Spinal cord (tissue), 10 donors: ENCODE results near the gene SLC2A9. TPM values are rescaled to one million over a fixed set of nuclear protein-coding genes. Genes with fewer than 3 reads are reported as not detected.

Experiments
- DNase-seq, 6 donors: peaks; one replicate each; pipeline versions ENCODE4 v3.0.0 to v3.0.0-alpha.2; 2013 to 2015; ENCODE audit warnings: low spot score in 6 of 6, low read depth in 4 of 6
- H3K27ac ChIP-seq: one replicate; pipeline ENCODE4 v1.5.1; 2013; ENCODE audit warnings: low read depth, low read length, control low read depth
- H3K27me3 ChIP-seq: one replicate; pipeline ENCODE4 v1.6.1; 2013; ENCODE audit warnings: low read length; ENCODE audit not compliant: control insufficient read depth, insufficient read depth
- H3K36me3 ChIP-seq: one replicate; pipeline ENCODE4 v1.6.1; 2013; ENCODE audit warnings: low read length; ENCODE audit not compliant: control insufficient read depth, insufficient read depth
- H3K4me1 ChIP-seq: one replicate; pipeline ENCODE4 v1.6.1; 2013; ENCODE audit warnings: low read length; ENCODE audit not compliant: control insufficient read depth, insufficient read depth
- H3K4me3 ChIP-seq: one replicate; pipeline ENCODE4 v1.5.1; 2013; ENCODE audit warnings: low read depth, low read length, control low read depth
- H3K9me3 ChIP-seq: one replicate; pipeline ENCODE4 v1.6.1; 2013; ENCODE audit warnings: low read length; ENCODE audit not compliant: control insufficient read depth, insufficient read depth
- WGBS: methylation state at CpG from one replicate; pipeline ENCODE4 v1.1.5; 2013; ENCODE audit warnings: missing lambda C conversion rate; ENCODE audit not compliant: insufficient coverage; 5-methylcytosine and 5-hydroxymethylcytosine counted together
- polyA plus RNA-seq, 2 donors: library from polyadenylated mRNA; unstranded; fragments of 120-200 nt; gene quantifications; one replicate each; pipeline ENCODE4 v1.2.1, GENCODE V29; 2013; ENCODE audit not compliant: insufficient read length in 2 of 2
- total RNA-seq, 2 donors: library from RNA; depleted of rRNA in 1 of 2; stranded (reverse); fragments of 120-200 nt in 1 of 2; fragments of >200 nt in 1 of 2; gene quantifications; one replicate each; pipeline versions ENCODE4 v1.2.3 to v1.2.4, GENCODE V29; 2013 to 2014
- donor health status: healthy.

Gene SLC2A9
- total and polyA plus RNA-seq, 4 donors, result 2.0 to 4.4 (median 3.7) TPM

DNA sequence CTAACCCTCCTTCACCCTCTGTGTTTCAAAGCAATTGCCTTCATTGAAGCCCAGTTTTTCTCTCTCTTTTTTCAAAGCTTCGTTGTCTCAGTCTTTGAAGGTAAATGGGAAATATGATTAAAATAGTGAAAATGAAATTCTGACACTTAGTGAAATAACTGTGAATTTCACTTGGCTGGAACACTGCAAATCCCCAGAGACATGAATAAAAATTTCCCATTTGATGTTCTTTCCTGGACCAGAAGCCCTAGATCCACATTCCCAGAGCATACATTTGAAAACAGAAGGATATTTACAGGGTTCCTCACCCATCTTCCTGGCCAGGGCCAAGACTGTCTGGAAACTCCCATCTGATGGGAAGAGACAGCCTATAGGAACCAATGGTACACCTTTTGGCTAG, 45.0 kb downstream of the SLC2A9 start:
- Histone ChIP-seq H3K4me1 (peaks cover 8% of the 10 kb centered on the region), H3K4me3 (no peak overlapping the region), H3K9me3 (no peaks in the 10 kb centered on the region), H3K27me3 (no peaks in the 10 kb centered on the region), H3K27ac (no peak overlapping the region), H3K36me3 (no peaks in the 10 kb centered on the region)
- no peak for DNase-seq
- WGBS, result no CpG with 5 or more reads among the region's 1 CpG

DNA sequence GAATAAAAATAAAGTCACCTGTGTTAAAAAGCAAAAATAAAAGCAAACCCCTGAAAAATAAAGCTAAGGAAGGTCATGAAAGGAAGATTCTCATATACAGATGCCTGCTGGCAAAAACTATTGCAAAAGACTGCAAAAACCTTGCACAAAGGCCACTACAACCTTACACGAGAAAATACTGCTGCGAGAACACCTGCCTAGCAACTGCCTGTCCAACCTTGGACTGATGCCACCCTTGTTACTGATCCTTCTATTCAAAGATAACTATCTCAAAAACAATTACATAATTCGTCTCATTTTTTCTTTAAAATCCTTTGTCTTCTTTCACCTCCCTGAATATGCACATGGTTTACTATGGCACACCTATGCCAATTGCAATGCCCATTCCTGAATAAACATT, 49.6 kb downstream of the SLC2A9 start:
- DNase-seq, result no peak
- Histone ChIP-seq H3K4me3 (no peak overlapping the region), H3K27ac (no peak overlapping the region), H3K9me3 (no peaks in the 10 kb centered on the region), H3K27me3 (no peaks in the 10 kb centered on the region), H3K36me3 (no peaks in the 10 kb centered on the region), H3K4me1 (no peaks in the 10 kb centered on the region)
- 76% methylated on average over 3 of the region's 3 CpGs for WGBS

DNA sequence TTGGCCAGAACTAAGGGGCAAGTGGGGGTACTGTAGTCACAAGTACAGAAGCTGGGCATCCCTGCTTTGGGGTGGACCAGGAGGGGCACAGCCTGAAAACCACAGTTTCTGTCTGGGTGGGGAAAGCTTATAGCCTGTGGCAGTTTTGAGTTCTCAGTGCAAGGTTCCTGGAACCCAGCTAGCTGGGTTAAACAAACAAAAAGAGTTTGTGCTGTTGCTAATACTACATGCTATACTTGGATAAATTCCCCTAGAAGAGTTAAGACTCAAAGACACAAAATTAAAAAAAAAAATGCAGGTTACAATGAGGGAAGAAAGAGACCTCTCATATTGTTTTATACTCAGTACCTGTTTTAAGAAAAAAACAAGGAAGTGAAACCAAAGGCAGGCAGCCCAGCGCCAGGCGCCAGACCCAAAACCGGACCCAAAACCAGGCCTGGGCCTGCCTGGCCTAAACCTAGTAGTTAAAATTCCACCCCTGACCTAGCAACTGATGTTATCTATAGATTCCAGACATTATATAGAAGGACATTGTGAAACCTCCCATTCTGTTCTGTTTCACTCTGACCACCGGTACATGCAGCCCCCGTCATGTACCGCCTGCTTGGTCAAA, 50.8 kb downstream of the SLC2A9 start:
- Histone ChIP-seq H3K9me3 (no peaks in the 10 kb centered on the region), H3K4me1 (no peaks in the 10 kb centered on the region), H3K27me3 (no peaks in the 10 kb centered on the region), H3K4me3 (no peak overlapping the region), H3K36me3 (no peaks in the 10 kb centered on the region), H3K27ac (no peak overlapping the region)
- DNase-seq, result no peak
- 70% methylated on average over 2 of the region's 6 CpGs for whole genome bisulfite sequencing

DNA sequence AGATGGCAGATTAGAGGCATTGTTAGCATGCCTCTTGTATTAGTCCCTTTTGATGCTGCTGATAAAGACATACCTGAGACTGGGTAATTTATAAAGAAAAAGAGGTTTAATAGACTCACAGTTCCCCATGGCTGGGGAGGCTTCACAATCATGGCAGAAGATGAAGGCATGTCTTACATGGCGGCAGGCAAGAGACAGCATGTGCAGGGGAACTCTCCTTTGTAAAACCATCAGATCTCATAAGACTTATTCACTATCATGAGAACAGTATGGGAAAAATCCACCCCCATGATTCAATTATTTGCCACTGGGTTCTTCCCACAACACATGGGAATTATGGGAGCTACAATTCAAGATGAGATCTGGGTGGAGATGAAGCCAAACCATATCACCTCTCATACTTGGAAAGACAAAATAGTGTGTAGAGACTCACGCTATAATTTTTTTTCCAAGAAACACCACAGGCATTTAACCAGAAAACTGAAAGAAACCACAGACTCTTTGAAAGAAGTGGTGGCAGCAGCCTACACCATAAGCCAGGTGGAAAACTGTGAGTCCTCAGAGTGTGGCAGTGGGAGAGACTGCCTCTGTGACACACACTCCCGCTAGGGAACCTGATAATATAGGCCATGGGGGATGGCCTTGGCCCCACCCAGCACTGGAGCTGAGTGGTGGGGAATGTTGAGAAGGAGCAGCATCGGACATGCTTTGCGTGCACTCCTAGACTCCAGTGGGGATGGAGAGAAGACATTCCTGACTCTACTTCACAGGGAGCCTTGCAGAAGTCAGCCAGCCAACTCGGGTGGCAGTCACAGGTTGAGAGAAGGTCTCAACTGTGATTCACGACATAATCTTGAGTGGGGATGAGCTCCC, 51.5 kb downstream of the SLC2A9 start:
- WGBS, result 92% methylated on average over 5 of the region's 7 CpGs
- DNase-seq, result no peak
- no peaks in the 10 kb centered on the region for H3K36me3 ChIP-seq
- H3K27me3 ChIP-seq, result no peaks in the 10 kb centered on the region
- H3K4me3 ChIP-seq, result no peak overlapping the region
- H3K27ac ChIP-seq, result no peak overlapping the region
- H3K9me3 ChIP-seq, result no peaks in the 10 kb centered on the region
- H3K4me1 ChIP-seq, result no peaks in the 10 kb centered on the region

DNA sequence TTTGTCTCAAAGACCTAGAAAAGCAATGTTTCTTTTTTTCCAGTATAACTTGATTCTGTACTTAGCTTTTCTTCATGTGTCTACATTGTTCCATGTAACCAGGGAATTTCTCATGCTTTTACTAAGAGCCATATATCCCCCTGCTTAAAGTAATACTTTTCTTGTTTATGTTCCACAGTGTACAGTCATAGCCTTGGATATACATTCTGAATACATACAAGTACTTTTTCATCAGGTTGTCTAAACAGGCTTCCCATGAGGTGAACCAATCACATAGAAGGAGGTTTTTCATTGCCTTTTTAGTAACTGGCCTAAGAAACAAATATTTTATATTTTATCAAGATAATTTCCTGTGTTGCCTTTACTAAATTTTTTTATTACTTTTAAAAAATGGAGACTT, 52.8 kb downstream of the SLC2A9 start:
- no peak overlapping the region for H3K4me3 ChIP-seq
- H3K36me3 ChIP-seq, result no peaks in the 10 kb centered on the region
- no peaks in the 10 kb centered on the region for H3K27me3 ChIP-seq
- H3K27ac ChIP-seq, result no peak overlapping the region
- no peaks in the 10 kb centered on the region for H3K4me1 ChIP-seq
- no peaks in the 10 kb centered on the region for H3K9me3 ChIP-seq
- DNase-seq, result no peak

DNA sequence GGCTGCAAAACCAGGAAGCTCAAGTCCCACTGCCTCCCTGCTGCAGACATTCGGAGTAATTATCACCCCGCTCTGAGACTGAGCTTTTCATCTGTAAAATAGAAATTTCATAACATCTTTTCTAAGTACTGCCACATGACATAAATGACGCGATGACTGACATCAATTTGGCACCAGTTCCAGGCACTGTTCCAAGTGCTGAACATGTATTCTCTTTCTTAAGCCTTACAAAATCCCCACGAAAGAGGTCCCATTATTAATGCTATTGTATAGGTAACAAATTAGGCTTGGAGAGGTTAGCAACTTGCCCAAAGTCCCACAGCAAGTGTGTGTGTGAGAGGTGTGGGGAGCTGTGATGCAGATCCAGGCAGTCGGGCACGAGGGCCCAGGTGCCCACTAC, 56.4 kb downstream of the SLC2A9 start:
- H3K4me3 ChIP-seq, result no peak overlapping the region
- no peak overlapping the region for H3K27ac ChIP-seq
- DNase-seq, result peak in 2 of 6 donors; percentile 20 to 24
- H3K9me3 ChIP-seq, result no peaks in the 10 kb centered on the region
- no CpG with 5 or more reads among the region's 7 CpGs for WGBS
- H3K27me3 ChIP-seq, result no peaks in the 10 kb centered on the region
- no peaks in the 10 kb centered on the region for H3K4me1 ChIP-seq
- no peaks in the 10 kb centered on the region for H3K36me3 ChIP-seq

DNA sequence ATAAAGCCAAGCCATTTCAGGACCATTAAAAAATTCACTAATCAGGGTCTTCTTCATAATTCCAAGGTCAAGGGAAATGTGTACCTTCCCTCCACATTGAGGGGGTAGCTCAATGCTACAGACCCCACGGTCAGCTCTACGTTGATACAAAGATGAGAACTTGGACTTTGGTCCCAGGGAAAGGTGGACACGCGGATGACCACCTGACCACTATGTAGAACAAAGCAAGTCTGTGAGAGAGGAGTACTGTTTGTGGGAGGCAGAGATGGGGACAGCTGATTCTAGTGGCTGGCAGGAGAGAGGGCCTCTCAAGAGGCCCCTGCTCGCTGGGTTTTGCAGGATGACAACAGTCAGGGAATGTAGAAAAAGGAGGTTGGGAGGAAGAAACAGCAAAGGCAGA, 58.0 kb downstream of the SLC2A9 start:
- H3K27me3 ChIP-seq, result no peaks in the 10 kb centered on the region
- 96% methylated on average over 5 of the region's 5 CpGs for WGBS
- no peak overlapping the region for H3K27ac ChIP-seq
- no peaks in the 10 kb centered on the region for H3K4me1 ChIP-seq
- H3K4me3 ChIP-seq, result no peak overlapping the region
- H3K36me3 ChIP-seq, result no peaks in the 10 kb centered on the region
- no peaks in the 10 kb centered on the region for H3K9me3 ChIP-seq
- no peak for DNase-seq

DNA sequence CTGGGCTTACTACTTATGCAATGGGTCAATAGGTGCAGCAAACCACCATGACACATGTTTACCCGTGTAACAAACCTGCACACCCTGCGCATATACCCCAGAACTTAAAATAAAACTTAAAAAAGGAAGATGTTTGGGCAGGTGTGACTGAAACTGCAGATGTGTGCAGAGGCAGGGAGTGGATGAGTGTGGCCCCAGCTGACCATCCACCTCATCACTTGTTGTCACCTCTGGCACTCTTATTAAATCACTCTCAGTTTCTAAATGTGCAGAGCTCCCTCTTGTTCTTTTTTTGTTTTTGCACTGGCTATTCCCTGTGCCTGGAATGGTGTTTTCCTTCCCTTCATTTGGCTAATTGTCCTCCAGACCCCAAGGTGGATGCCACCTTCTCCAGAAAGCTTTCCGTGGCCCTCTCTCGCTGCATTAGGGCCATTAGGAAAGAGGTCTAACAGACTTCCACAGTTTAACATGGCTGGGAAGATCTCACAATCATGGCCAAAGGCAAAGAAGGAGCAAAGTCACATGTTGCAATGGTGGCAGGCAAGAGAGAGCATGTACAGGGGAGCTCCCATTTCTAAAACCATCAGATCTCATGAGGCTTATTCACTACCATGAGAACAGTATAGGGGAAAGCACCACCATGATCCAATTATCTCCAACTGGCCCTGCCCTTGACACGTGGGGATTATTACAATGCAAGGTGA, 58.5 kb downstream of the SLC2A9 start:
- Histone ChIP-seq H3K4me3 (no peak overlapping the region), H3K27ac (no peak overlapping the region), H3K4me1 (no peaks in the 10 kb centered on the region), H3K27me3 (no peaks in the 10 kb centered on the region), H3K36me3 (no peaks in the 10 kb centered on the region), H3K9me3 (no peaks in the 10 kb centered on the region)
- WGBS, result 100% methylated on average over 2 of the region's 5 CpGs
- no peak for DNase-seq

DNA sequence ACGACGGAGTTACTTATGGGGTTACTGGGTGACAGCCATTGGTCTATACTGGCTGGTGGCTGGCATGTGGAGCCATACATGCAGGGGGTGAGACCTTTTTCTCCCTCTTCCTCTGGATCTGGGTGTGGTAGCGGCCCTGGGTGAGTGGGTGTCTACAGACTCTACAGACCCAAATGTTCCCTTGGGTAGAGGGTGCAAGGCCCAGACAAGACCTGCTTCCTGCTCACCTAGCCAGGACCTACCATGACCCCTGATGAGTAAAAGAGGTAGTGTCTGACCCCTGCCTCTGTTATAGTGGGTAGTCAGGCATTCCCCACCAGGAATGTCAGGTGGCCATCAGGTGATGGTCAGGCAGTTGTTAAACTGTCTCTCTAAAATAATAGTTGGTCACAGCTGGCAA, 66.8 kb downstream of the SLC2A9 start:
- WGBS, result no CpG with 5 or more reads among the region's 3 CpGs
- no peaks in the 10 kb centered on the region for H3K4me1 ChIP-seq

More for the DNA sequence above, 66.8 kb downstream of the SLC2A9 start:
- H3K36me3 ChIP-seq, result no peaks in the 10 kb centered on the region
- no peaks in the 10 kb centered on the region for H3K9me3 ChIP-seq
- DNase-seq, result no peak
- no peak overlapping the region for H3K27ac ChIP-seq
- no peaks in the 10 kb centered on the region for H3K27me3 ChIP-seq
- no peak overlapping the region for H3K4me3 ChIP-seq
